Activated CD4-positive, alpha-beta T cell treated with anti-CD3 and anti-CD28 coated beads, Interleukin-2, amount 50 U/mL, for 16 hours (primary cell): Measurements from ENCODE around the gene COL18A1.

ENCODE experiments used
- DNase-seq: peaks from one replicate; pipeline ENCODE4 v3.0.0-alpha.2; 2020

The COL18A1 gene

GRCh38 chr21:45403133-45403824 is 1.7 kb upstream of the COL18A1 start:
- DNase-seq = no peak

GRCh38 chr21:45403825-45404729 is 888 bp upstream of the COL18A1 start:
- no peak for DNase-seq

GRCh38 chr21:45405271-45405818 is 380 bp downstream of the COL18A1 start:
- DNase-seq = no peak

GRCh38 chr21:45405819-45406762 is 1.1 kb downstream of the COL18A1 start:
- no peak for DNase-seq

- DNase-seq = no peak
Measured at GRCh38 chr21:45406801-45407628, 2.0 kb downstream of the COL18A1 start.

- DNase-seq = no peak
Measured at GRCh38 chr21:45407629-45408247, 2.8 kb downstream of the COL18A1 start.

GRCh38 chr21:45408271-45408791 is 3.4 kb downstream of the COL18A1 start:
- DNase-seq = no peak

- DNase-seq = no peak
Measured at GRCh38 chr21:45408801-45409261, 3.9 kb downstream of the COL18A1 start.

GRCh38 chr21:45409466-45410150 is 4.6 kb downstream of the COL18A1 start:
- DNase-seq = no peak

GRCh38 chr21:45410151-45410864 is 5.3 kb downstream of the COL18A1 start:
- no peak for DNase-seq

- no peak for DNase-seq
Measured at GRCh38 chr21:45410865-45411809, 6.2 kb downstream of the COL18A1 start.

- DNase-seq = no peak
Measured at GRCh38 chr21:45411810-45412206, 6.8 kb downstream of the COL18A1 start.

GRCh38 chr21:45412491-45412890 is 7.5 kb downstream of the COL18A1 start:
- DNase-seq = no peak

GRCh38 chr21:45412909-45413611 is 8.1 kb downstream of the COL18A1 start:
- no peak for DNase-seq

GRCh38 chr21:45413922-45414321 is 9.0 kb downstream of the COL18A1 start:
- no peak for DNase-seq

- no peak for DNase-seq
Measured at GRCh38 chr21:45414396-45415187, 9.6 kb downstream of the COL18A1 start.
